ENCODE data around the gene ULBP1.
"Not testable (repeated sequence)": the region's sequence is repeated elsewhere in the genome, so short reads cannot be mapped to it uniquely, and the experiment has no call there.

The ULBP1 gene

DNA sequence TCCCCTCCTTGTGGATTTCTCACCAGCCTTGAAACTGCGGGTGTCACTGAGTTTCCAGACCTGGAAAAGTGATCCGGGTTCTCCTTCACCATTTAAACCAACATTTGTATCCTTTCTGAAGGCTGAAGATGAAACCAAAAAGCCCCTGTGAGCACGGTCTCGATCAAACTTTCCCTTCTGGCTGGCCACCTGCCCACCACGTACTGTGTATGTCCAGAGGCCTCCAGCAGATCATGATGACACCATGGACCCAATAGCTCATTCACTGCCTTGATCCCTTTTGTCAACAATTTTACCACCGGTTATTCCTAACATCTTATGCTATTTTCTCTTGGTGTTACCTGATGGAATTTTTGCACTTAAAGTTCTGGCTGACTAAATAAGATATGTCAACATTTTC is 15.6 kb downstream of the ULBP1 start:
- DNase-seq = no peak

DNA sequence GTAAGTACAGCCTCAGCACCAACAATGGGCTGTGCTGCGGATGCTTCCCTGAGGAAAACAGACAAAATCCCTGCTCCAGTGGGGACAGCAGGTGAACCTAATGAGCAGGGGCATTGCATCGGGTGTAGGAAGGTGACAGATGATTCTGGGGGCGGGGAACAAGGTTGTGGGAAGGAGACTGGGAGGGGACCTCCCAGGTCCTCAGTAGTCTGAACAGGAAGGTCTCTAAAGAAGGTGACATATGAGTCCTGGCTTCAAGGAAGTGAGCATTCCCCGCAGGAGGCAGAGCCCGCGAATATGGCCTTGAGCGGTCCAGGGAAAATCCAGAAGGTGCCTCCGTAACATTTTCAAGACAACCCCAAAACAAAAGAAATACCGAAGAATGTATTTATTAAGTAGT is 19.4 kb downstream of the ULBP1 start:
- DNase-seq = no peak

DNA sequence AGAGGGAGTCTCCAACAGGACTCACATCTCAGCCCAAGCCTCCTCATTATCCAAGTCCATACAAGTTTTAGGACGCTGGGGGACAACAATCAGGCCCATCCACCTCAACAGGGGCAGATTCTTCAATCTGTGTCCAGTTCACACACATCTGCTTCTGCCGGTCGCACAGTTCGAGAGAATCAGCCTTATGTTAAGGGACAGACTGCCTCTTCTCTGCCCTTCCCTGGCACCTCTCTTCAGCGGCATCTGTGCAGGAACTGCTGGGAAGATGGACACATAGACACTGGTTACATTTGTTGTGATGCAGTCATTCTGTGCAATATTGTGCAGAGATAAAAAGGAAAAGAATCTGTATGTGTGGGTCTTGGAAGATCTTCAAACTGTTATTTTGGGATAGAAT is 21.0 kb downstream of the ULBP1 start:
- DNase-seq = no peak

- DNase-seq = no peak
These were observed 21.8 kb downstream of the ULBP1 start for GRCh38 chr6:149985481-149985937.

DNA sequence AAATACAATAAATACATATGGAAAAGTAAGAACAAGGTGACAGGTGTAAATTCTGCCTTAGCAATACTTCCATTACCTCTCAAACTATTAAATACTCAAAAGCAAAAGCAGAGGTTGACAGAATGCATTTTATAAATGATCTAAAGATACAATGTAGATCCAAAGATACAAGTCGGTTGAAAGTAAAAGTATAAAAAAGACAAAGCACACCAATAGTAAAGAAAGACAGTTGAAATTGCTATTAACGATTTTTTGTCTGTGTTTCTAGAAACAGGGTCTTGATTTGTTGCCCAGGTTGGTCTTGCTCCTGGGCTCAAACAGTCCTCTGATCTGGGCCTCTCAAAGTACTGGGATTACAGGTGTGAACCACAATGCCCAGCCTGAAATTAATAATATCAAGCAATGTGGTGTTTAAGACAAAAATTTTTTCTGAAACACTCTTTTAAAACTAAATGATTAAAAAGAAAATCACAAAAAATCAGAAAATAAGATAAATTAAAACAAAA is 23.9 kb downstream of the ULBP1 start:
- no peak for DNase-seq

DNA sequence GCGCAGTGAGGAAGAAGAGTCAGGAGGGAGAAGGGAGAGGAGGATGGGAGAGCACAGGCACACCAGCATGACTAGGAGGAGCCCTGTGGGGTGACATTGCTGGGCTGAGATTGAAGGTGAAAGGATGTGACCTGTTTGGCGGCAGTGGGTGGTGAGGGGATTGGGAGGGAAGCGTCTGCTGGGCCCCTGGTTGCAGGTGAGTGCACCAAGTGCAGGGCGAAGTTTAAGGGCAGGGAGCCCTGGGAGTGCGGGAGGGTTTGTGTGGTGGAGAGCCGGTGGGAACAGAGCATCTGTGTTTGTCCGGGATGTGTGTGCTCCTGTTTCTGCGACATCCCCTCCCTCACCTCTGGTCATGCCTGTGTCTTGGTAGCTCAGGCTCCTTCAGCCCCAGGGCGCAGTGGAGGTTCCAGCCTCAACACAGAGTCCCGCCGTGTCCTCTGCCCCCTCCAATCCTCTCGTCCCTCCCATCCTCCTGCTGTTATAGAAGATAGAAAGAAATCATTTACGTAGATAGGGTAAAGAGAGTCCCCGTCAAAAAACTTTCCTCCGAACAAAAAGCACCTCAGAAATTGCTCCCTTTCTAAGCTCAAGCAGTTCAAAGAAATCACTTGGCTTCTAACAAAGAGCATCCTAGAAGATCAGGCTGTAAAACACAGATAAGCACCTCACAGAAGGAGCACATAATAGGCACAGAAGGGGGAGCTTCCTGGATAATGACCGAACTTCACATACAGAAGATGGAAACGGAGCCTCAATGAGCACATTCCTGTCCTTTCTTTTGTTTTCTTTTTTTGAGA is 25.0 kb downstream of the ULBP1 start:
- DNase-seq = no peak

DNA sequence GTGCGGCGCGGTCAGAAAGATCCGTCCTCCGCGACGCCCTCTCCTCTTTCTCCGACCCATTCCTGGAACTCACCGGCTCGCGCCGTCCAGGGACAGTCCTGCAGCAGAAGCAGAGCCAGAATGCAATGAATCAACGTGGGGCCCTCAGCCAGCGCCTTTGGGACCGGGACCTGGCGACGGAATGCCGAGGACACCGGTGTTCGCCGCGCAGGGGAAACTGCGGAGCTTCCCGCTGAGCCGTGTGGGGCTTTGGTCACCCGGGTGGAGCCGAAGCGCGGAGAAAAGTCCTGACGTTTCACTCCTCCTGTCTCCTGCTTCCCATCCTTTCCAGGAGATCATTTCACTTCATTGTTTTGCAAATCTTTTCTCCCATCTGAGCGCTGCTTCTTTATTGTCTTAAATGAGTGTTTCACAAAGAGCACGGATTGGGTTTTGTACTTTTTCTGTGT is 26.5 kb downstream of the ULBP1 start:
- no peak for DNase-seq

- DNase-seq = no peak
These were observed 27.1 kb downstream of the ULBP1 start for GRCh38 chr6:149990661-149991471.

- not testable (repeated sequence) for DNase-seq
These were observed 27.7 kb downstream of the ULBP1 start for GRCh38 chr6:149991472-149991795.

DNA sequence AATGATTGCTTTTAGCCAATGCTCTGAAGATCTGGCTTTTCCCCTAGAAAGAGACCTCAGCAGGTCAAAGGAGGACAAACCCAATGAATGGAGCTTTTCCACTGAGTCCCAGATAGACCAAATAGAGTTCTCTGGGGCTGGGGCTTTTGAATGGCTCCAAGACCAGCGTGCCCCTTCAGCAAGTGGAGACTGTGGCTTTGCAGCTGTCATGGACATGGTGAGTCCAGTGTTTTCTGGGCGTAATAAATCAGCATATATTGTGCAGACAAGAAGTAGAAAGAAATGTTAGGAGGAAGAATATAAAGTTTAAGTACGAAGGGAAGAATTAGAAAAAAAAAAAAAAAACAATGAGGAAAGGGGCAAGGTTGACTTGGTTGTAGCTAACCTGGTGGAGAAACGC is 28.1 kb downstream of the ULBP1 start:
- no peak for DNase-seq

DNA sequence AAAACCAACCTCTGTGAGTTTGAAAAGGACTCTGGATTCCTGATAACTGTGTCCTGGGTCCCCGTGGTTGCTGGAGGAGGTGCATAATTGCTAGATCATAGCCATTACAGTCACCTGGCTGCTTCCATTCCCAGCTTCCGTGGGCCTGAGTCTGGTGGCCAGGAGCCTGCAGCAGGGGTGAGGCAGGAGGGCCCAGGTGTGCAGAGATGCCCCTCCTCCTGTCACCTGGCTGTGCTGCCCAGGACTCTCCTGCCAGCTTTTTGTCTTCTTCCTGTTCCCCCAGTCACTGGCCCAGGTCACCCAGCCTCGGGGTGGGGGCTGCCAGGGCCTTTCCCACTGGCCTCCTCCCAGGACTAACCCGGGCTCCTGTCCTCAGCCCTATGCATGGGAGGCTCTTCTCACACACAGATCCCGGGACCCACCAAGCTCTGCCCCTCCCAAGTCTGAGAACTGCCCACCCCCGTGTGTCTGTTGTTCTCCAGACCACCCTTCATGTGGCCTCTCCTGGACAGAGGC is 31.6 kb downstream of the ULBP1 start:
- no peak for DNase-seq

- no peak for DNase-seq
These were observed 32.2 kb downstream of the ULBP1 start for GRCh38 chr6:149995971-149996370.

GRCh38 chr6:149999636-150000035 is 35.9 kb downstream of the ULBP1 start:
- no peak for DNase-seq

GRCh38 chr6:150001295-150002008 is 37.7 kb downstream of the ULBP1 start:
- DNase-seq = no peak

DNA sequence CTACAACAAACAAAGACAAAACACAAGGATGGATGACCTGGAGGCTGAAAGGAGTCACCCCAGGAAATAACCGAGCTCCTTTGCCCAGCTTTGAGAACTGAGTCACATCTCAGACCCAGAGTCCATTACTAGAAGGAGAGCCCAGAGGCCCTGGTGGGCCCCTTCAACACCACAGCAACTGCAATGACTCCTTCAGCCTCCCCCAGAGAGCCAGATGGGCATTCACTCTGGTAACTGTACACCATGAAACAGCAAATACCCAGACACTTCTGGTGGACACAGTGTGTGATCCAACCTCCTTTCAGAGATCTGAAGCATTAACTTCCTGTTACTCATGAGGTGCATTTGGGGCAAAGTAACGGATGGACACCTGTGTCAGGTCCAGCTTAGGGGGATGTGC is 39.0 kb downstream of the ULBP1 start:
- no peak for DNase-seq

- not testable (repeated sequence) for DNase-seq
These were observed 39.9 kb downstream of the ULBP1 start for GRCh38 chr6:150003599-150003998.

DNA sequence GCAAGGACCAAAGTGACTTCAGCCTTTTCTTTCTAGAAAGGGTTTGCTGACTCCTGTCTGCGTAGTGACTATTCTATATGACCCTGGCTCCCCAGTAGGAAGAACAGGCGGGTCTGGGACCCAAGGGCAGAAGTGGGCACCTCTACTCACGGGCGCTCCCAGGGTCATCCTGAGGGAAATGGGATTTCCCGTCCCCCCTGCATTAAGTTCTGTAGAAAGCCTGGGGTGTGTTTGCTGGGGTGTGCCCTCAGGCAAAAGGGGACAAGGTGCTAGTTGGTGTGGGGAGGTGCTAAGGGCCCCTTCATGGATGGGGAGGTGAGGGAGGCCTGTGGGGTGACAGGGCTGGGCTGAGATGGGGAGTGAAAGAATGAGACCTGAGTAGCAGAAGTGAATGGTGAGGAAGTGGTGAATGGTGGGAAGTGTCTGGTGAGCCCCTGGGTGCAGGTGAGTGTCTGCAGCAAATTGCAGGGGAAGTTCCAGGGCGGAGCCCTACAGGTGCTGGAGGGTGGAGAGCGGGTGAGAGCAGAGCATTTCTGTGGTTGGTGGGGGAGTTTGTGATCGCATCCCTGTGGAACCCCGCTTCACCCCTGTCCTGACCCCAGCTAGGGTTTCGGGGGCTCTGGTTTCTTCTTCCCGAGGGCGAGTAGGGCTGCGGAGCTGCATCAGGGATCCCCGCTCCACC is 40.5 kb downstream of the ULBP1 start:
- no peak for DNase-seq

GRCh38 chr6:150004783-150005717 is 41.3 kb downstream of the ULBP1 start:
- DNase-seq = peak; percentile 85

- DNase-seq = no peak
These were observed 42.3 kb downstream of the ULBP1 start for GRCh38 chr6:150005761-150006651.

GRCh38 chr6:150006961-150007464 is 43.3 kb downstream of the ULBP1 start:
- DNase-seq = no peak
